Duodenal mucosa (tissue), 2 donors: ENCODE data around the gene TIGD6.

ENCODE experiments used
- H3K27ac ChIP-seq: one replicate; pipeline ENCODE4 v1.7.0; 2013; ENCODE audit warnings: low read depth, low read length
- H3K27me3 ChIP-seq, 2 donors: one replicate each; pipeline ENCODE4 v1.7.0; 2013; ENCODE audit warnings: low read length in 2 of 2, control low read depth in 1 of 2; ENCODE audit not compliant: insufficient read depth in 2 of 2, control insufficient read depth in 1 of 2
- H3K36me3 ChIP-seq, 2 donors: one replicate each; pipeline ENCODE4 v1.7.0; 2013; ENCODE audit warnings: low read length in 2 of 2, control low read depth in 1 of 2; ENCODE audit not compliant: insufficient read depth in 2 of 2, control insufficient read depth in 1 of 2
- H3K4me1 ChIP-seq, 2 donors: one replicate each; pipeline ENCODE4 v1.7.0; 2013; ENCODE audit warnings: low read length in 2 of 2, control low read depth in 1 of 2; ENCODE audit not compliant: insufficient read depth in 2 of 2, control insufficient read depth in 1 of 2
- H3K4me3 ChIP-seq, 2 donors: one replicate each; pipeline ENCODE4 v1.7.0; 2013; ENCODE audit warnings: low read length in 2 of 2, low read depth in 1 of 2
- H3K9ac ChIP-seq, 2 donors: one replicate each; pipeline ENCODE4 v1.7.0; 2013; ENCODE audit warnings: low read length in 2 of 2, low read depth in 1 of 2
- H3K9me3 ChIP-seq, 2 donors: one replicate each; pipeline ENCODE4 v1.7.0; 2013; ENCODE audit warnings: low read length in 2 of 2, control low read depth in 1 of 2; ENCODE audit not compliant: control insufficient read depth in 1 of 2

Gene TIGD6

DNA sequence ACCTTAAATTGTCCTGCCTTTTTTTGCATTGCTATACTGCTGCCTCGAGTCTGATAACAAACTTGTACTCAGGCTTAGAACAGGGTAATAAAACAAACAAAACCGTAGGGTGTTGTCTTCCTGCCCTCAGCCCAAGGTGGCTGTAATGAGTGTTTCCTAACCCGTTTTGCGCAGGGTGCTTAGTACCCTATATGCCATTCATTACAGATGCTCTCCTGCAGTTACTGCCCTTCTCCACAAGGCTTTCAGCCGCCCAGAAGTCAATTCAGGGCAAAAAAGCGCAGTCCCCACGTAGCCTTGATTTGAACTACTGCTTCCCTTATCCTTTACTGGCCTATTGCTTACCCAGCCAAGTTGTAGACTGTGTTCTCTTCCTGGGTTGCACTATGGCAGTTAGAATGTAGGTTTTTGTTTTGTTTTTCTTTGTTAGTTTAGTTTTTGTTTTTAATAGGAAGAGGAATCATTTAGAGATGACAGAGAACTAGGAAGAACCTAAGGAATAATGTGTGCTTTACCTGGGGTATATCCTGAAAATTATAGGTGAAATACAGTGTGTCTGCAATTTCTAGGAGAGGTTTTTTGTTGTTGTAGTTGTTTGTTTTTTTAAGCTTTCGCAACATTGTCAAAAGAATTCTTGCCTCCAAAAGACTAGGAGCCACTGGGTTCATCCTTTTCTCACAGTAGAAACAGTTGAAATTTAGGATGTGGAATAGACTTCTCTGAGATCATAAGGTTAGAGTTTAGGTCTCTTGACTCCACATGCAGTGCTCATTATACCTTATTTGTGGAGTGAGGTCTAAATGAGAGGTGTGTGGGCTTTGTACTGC is 1.4 kb upstream of the TIGD6 start:
- peak overlapping the region; percentile 69 to 97 for H3K9ac ChIP-seq
- H3K4me3 ChIP-seq: peak overlapping the region; percentile 82 to 96
- peaks cover 12 to 20% of the 10 kb centered on the region in 2 donors for H3K36me3 ChIP-seq
- H3K9me3 ChIP-seq: no peaks in the 10 kb centered on the region
- no peaks in the 10 kb centered on the region for H3K27me3 ChIP-seq
- peaks cover 27 to 33% of the 10 kb centered on the region in 2 donors for H3K4me1 ChIP-seq
- H3K27ac ChIP-seq: no peak overlapping the region

DNA sequence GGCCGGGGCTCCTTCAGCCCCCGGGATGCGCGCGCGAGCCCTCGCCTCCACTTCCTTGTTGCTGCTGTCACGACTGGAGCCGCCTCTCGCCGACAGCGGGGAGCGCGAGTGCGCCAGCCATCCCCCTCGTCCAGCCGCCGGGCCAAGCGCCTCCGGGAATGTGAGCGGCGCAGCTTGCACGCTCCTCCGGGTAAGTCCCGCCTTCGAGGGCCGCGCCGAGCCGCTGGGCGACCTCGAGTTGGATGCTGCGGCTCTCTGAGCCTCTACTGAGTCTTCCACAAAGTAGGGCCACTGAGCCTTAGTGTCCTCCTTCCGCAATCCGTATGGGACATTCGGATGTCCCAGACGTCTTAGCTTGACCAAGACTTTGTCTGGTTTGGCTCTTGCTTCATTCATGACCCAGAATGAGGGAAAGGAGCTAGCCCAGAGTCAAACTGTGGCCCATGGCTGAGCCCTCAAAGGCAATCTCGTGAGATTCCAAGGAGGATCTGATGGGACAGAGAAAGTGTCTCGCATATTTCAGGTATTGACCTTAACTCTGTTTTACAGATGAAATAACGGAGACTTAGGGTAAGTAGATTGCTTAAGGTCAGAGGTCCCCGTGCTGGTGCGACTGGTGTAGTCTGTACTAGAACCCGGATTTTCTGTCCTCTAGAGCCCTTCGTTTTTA is 671 bp upstream of the TIGD6 start:
- H3K27ac ChIP-seq: peak overlapping the region; percentile 88
- H3K36me3 ChIP-seq: peaks cover 7 to 14% of the 10 kb centered on the region in 2 donors
- peak overlapping the region; percentile 82 to 96 for H3K4me3 ChIP-seq
- no peaks in the 10 kb centered on the region for H3K27me3 ChIP-seq
- H3K9ac ChIP-seq: peak overlapping the region; percentile 69 to 97
- peaks cover 27 to 33% of the 10 kb centered on the region in 2 donors for H3K4me1 ChIP-seq
- no peaks in the 10 kb centered on the region for H3K9me3 ChIP-seq

- peaks cover 27 to 33% of the 10 kb centered on the region in 2 donors for H3K4me1 ChIP-seq
- H3K27ac ChIP-seq: peak overlapping the region; percentile 88
Measured at GRCh38 chr5:149999866-150000255, 593 bp downstream of the TIGD6 start.

DNA sequence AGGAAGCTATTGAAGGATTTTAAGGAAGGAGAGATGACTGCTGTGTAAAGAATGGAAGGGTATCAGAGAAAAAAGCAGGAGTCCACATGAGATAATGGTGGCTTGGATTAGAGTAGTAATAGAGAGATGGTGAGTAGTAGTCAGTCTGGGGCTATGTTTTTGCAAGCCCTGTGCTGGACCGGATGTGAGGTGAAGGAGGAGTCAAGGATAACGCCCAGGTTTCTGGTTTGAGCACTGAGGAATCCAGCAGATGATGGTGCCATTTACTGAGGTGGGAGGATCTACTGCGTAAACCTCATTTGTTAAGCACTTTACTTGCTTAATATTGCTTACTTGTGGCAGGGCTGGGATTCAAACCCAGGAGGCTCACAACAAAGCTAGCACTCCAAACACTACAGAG is 1.1 kb downstream of the TIGD6 start:
- Histone ChIP-seq H3K4me3 (peak overlapping the region; percentile 82 to 96), H3K9me3 (no peaks in the 10 kb centered on the region), H3K36me3 (peaks cover 7 to 16% of the 10 kb centered on the region in 2 donors), H3K9ac (peak overlapping the region; percentile 69 to 97), H3K27ac (peak overlapping the region; percentile 88), H3K4me1 (peaks cover 27 to 33% of the 10 kb centered on the region in 2 donors), H3K27me3 (no peaks in the 10 kb centered on the region)

More at GRCh38 chr5:149999866-150000255, 593 bp downstream of the TIGD6 start:
- Histone ChIP-seq H3K9ac (peak overlapping the region; percentile 69 to 97), H3K4me3 (peak overlapping the region; percentile 82 to 96), H3K9me3 (no peaks in the 10 kb centered on the region), H3K36me3 (peaks cover 11 to 16% of the 10 kb centered on the region in 2 donors), H3K27me3 (no peaks in the 10 kb centered on the region)

DNA sequence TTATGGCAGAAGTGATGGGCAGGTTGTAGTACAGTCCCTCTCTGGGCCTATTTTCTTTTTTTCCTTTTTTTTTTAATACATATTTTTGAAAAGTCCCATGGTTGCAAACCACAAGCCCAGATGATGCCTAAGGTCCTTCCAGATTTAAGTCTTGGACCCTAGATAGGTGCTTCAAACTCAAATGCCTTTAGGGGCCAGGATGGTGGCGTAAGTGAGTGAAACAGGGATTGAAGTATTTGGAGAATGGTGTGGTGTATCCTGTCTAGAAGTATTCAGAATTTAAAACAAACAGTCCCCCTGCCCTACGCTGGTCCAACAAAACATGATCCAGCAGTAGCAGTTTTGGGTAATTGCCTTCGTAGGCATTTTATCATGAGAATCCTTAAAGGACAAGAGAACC is 2.2 kb downstream of the TIGD6 start:
- H3K27me3 ChIP-seq: no peaks in the 10 kb centered on the region
- peaks cover 27 to 33% of the 10 kb centered on the region in 2 donors for H3K4me1 ChIP-seq
- H3K9ac ChIP-seq: no peak overlapping the region
- no peak overlapping the region for H3K27ac ChIP-seq
- no peak overlapping the region for H3K4me3 ChIP-seq
- H3K9me3 ChIP-seq: no peaks in the 10 kb centered on the region
- peaks cover 7 to 20% of the 10 kb centered on the region in 2 donors for H3K36me3 ChIP-seq

GRCh38 chr5:149996205-149996890 is 4.1 kb downstream of the TIGD6 start:
- Histone ChIP-seq H3K27ac (no peak overlapping the region), H3K4me1 (peaks cover 12 to 15% of the 10 kb centered on the region in 2 donors), H3K36me3 (peaks cover 7 to 20% of the 10 kb centered on the region in 2 donors), H3K9ac (no peak overlapping the region), H3K27me3 (no peaks in the 10 kb centered on the region), H3K4me3 (no peak overlapping the region), H3K9me3 (no peaks in the 10 kb centered on the region)

- Histone ChIP-seq H3K27me3 (no peaks in the 10 kb centered on the region), H3K4me3 (no peak overlapping the region), H3K36me3 (peaks cover 7 to 20% of the 10 kb centered on the region in 2 donors), H3K9me3 (no peaks in the 10 kb centered on the region), H3K4me1 (peaks cover 10 to 12% of the 10 kb centered on the region in 2 donors), H3K9ac (no peak overlapping the region), H3K27ac (no peak overlapping the region)
Measured at GRCh38 chr5:149995385-149996204, 4.9 kb downstream of the TIGD6 start.

DNA sequence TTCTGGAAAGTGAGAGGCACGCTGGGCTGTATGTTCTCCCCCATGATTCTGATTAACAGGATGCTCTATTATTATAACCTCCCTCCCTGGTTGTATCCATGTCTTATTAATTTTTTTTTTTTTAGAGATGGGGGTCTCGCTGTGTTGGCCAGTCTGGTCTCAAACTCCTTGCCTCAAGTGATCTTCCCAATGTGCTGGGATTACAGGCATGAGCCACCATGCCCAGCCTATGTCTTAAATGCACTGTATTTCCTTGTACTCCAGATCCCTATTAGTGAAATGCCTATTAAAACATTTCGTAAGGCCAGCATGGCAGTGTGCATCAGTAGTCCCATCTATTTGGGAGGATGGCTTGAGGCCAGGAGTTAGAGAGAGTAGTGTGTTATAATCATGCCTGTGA is 7.0 kb downstream of the TIGD6 start:
- Histone ChIP-seq H3K27ac (no peak overlapping the region), H3K9ac (no peak overlapping the region), H3K4me3 (no peak overlapping the region), H3K36me3 (peaks cover 7 to 20% of the 10 kb centered on the region in 2 donors), H3K27me3 (no peaks in the 10 kb centered on the region), H3K9me3 (no peaks in the 10 kb centered on the region), H3K4me1 (peaks cover 0 to 3% of the 10 kb centered on the region in 2 donors)

GRCh38 chr5:149990518-149991376 is 9.7 kb downstream of the TIGD6 start:
- Histone ChIP-seq H3K27ac (no peak overlapping the region), H3K36me3 (peaks cover 5 to 16% of the 10 kb centered on the region in 2 donors), H3K9ac (no peak overlapping the region), H3K4me1 (peaks cover 0 to 3% of the 10 kb centered on the region in 2 donors), H3K27me3 (no peaks in the 10 kb centered on the region), H3K9me3 (no peaks in the 10 kb centered on the region), H3K4me3 (no peak overlapping the region)
